Naive thymus-derived CD4-positive, alpha-beta T cell (primary cell): ENCODE measurements around the gene DDX31. TPM values are rescaled to one million over a fixed set of nuclear protein-coding genes. Genes with fewer than 3 reads are reported as not detected.

Experiments
- ATAC-seq: fragments of 150-1000 bp; cut with Tn5 transposase; 2 replicates; pipeline ENCODE4 v1.10.0; 2021; ENCODE audit warnings: mild to moderate bottlenecking, moderate library complexity
- CTCF ChIA-PET: fragments of 350-600 bp; sonication (Branson Sonifier 250); formaldehyde crosslinking; loops from one replicate; lab custom pipeline; 2021; ENCODE audit warnings: antibody characterized with exemption; lab: Charles Lee
- POLR2A ChIA-PET: fragments of 350-600 bp; sonication (Branson Sonifier 250); formaldehyde crosslinking; loops from one replicate; lab custom pipeline; 2021; ENCODE audit warnings: antibody characterized with exemption, inconsistent platforms; lab: Charles Lee
- DNase-seq, 9 donors: peaks; one replicate each; pipeline versions ENCODE4 v3.0.0 to v3.0.0-alpha.2; 2020 to 2022; ENCODE audit warnings: mixed read lengths in 1 of 9
- H3K27ac ChIP-seq: one replicate; pipeline ENCODE4 v1.7.0; 2013; ENCODE audit warnings: mild to moderate bottlenecking, low read depth, low read length, moderate library complexity
- H3K27me3 ChIP-seq, 2 donors: one replicate each; pipeline ENCODE4 v1.7.0; 2013; ENCODE audit warnings: low read length in 2 of 2, mild to moderate bottlenecking in 2 of 2, moderate library complexity in 2 of 2; ENCODE audit not compliant: control insufficient read depth in 2 of 2, insufficient read depth in 2 of 2
- H3K36me3 ChIP-seq, 3 experiments: 1 replicate in 2 of 3; 2 replicates in 1 of 3; pipeline ENCODE4 v1.7.0; 2013; ENCODE audit warnings: low read length in 3 of 3, mild to moderate bottlenecking in 3 of 3, moderate library complexity in 1 of 3; ENCODE audit not compliant: insufficient read depth in 3 of 3, control insufficient read depth in 2 of 3
- H3K4me1 ChIP-seq, 2 donors: one replicate each; pipeline ENCODE4 v1.7.0; 2013; ENCODE audit warnings: low read length in 2 of 2, mild to moderate bottlenecking in 2 of 2, moderate library complexity in 1 of 2; ENCODE audit not compliant: control insufficient read depth in 2 of 2, insufficient read depth in 2 of 2
- H3K4me3 ChIP-seq: 2 replicates; pipeline ENCODE4 v1.7.0; 2013; ENCODE audit warnings: mild to moderate bottlenecking, low read length
- H3K9me3 ChIP-seq, 3 experiments: 1 replicate in 2 of 3; 2 replicates in 1 of 3; pipeline ENCODE4 v1.7.0; 2013; ENCODE audit warnings: low read length in 3 of 3; ENCODE audit not compliant: control insufficient read depth in 2 of 3
- H3K27ac Mint-ChIP-seq, 9 donors: one replicate each; pipeline ENCODE4 v1.8.0; 2020 to 2022; ENCODE audit warnings: mixed read lengths in 9 of 9, mild to moderate bottlenecking in 8 of 9, moderate library complexity in 5 of 9, inconsistent platforms in 2 of 9
- H3K27me3 Mint-ChIP-seq, 5 donors: one replicate each; pipeline ENCODE4 v1.8.0; 2021 to 2022; ENCODE audit warnings: mixed read lengths in 5 of 5, mild to moderate bottlenecking in 1 of 5
- H3K36me3 Mint-ChIP-seq, 5 donors: one replicate each; pipeline ENCODE4 v1.8.0; 2020 to 2022; ENCODE audit warnings: mixed read lengths in 5 of 5, mild to moderate bottlenecking in 3 of 5, inconsistent platforms in 1 of 5
- H3K4me1 Mint-ChIP-seq, 7 donors: one replicate each; pipeline ENCODE4 v1.8.0; 2020 to 2022; ENCODE audit warnings: mixed read lengths in 7 of 7, mild to moderate bottlenecking in 3 of 7, inconsistent platforms in 1 of 7
- H3K4me3 Mint-ChIP-seq, 10 donors: one replicate each; pipeline ENCODE4 v1.8.0; 2020 to 2022; ENCODE audit warnings: mild to moderate bottlenecking in 10 of 10, mixed read lengths in 10 of 10, moderate library complexity in 6 of 10, inconsistent platforms in 2 of 10
- H3K9me3 Mint-ChIP-seq, 11 donors: one replicate each; pipeline ENCODE4 v1.8.0; 2020 to 2022; ENCODE audit warnings: mixed read lengths in 11 of 11, mild to moderate bottlenecking in 4 of 11, inconsistent platforms in 1 of 11, moderate library complexity in 1 of 11
- intact Hi-C, 2 donors: fragments of 100-400 bp; cut with micrococcal nuclease; formaldehyde crosslinking; loops; one replicate each; pipeline ENCODE4 v1.15.1; 2023
- polyA plus RNA-seq, 2 donors: library from polyadenylated mRNA; unstranded; fragments of 300-500 nt; fragmentation: Illumina TruSeq; gene quantifications; one replicate each; pipeline ENCODE4 v1.2.3, GENCODE V29; 2021
- total RNA-seq, 6 experiments: library from RNA in 5 of 6; stranded (reverse) in 5 of 6; gene quantifications; 1 replicate in 5 of 6; 2 replicates in 1 of 6; pipeline ENCODE4 v1.2.3 and lab custom pipeline; 2021 to 2026

Gene DDX31
- total and polyA plus RNA-seq, 7 experiments from 2014 or later = 8.2 to 28.0 (median 18.2) TPM

GRCh38 chr9:132587592-132587955 lies 82.2 kb downstream of the DDX31 start:
- Mint-ChIP-seq H3K4me1 (peaks cover 0 to 18% (median 12%) of the 10 kb centered on the region in 7 donors), H3K27me3 (peaks cover 50 to 88% (median 71%) of the 10 kb centered on the region in 5 donors), H3K27ac (no peak overlapping the region), H3K4me3 (no peak overlapping the region), H3K9me3 (peaks cover 0 to 4% (median 0%) of the 10 kb centered on the region in 11 donors), H3K36me3 (peaks cover 0 to 5% (median 0%) of the 10 kb centered on the region in 5 donors)
- H3K27me3 ChIP-seq = peaks cover 27 to 31% of the 10 kb centered on the region in 2 donors
- DNase-seq = no peak
- POLR2A ChIA-PET = no interaction called here
- no peak overlapping the region for H3K4me3 ChIP-seq
- ATAC-seq = no peak
- CTCF ChIA-PET = no interaction called here
- intact Hi-C loops = no loop called here
- H3K9me3 ChIP-seq = no peaks in the 10 kb centered on the region
- no peak overlapping the region for H3K27ac ChIP-seq
- no peaks in the 10 kb centered on the region for H3K4me1 ChIP-seq
- H3K36me3 ChIP-seq = no peaks in the 10 kb centered on the region

GRCh38 chr9:132586830-132587591 lies 82.8 kb downstream of the DDX31 start:
- no peaks in the 10 kb centered on the region for H3K36me3 ChIP-seq
- peaks cover 27 to 31% of the 10 kb centered on the region in 2 donors for H3K27me3 ChIP-seq
- ChIA-PET CTCF (no interaction called here), POLR2A (no interaction called here)
- no peak overlapping the region for H3K4me3 ChIP-seq
- intact Hi-C loops = no loop called here
- ATAC-seq (no peak), DNase-seq (no peak)
- H3K36me3 Mint-ChIP-seq = peaks cover 0 to 5% (median 0%) of the 10 kb centered on the region in 5 donors
- H3K27me3 Mint-ChIP-seq = peaks cover 46 to 87% (median 67%) of the 10 kb centered on the region in 5 donors
- no peak overlapping the region for H3K27ac ChIP-seq
- H3K9me3 ChIP-seq = no peaks in the 10 kb centered on the region
- H3K4me1 Mint-ChIP-seq = peaks cover 0 to 15% (median 13%) of the 10 kb centered on the region in 7 donors
- peaks cover 0 to 4% (median 0%) of the 10 kb centered on the region in 11 donors for H3K9me3 Mint-ChIP-seq
- no peak overlapping the region for H3K27ac Mint-ChIP-seq
- no peak overlapping the region for H3K4me3 Mint-ChIP-seq
- no peaks in the 10 kb centered on the region for H3K4me1 ChIP-seq

- H3K36me3 Mint-ChIP-seq = peaks cover 0 to 5% (median 0%) of the 10 kb centered on the region in 5 donors
- peaks cover 7 to 8% of the 10 kb centered on the region in 2 donors for H3K4me1 ChIP-seq
- peak overlapping the region in 2 of 9 donors; percentile 20 to 34 for H3K27ac Mint-ChIP-seq
- no peak overlapping the region for H3K4me3 ChIP-seq
- DNase-seq (no peak), ATAC-seq (no peak)
- ChIA-PET POLR2A (no interaction called here), CTCF (no interaction called here)
- H3K27ac ChIP-seq = no peak overlapping the region
- H3K9me3 ChIP-seq = no peaks in the 10 kb centered on the region
- no peak overlapping the region for H3K4me3 Mint-ChIP-seq
- H3K9me3 Mint-ChIP-seq = peaks cover 0 to 4% (median 0%) of the 10 kb centered on the region in 11 donors
- intact Hi-C loops = no loop called here
- peaks cover 46 to 87% (median 61%) of the 10 kb centered on the region in 5 donors for H3K27me3 Mint-ChIP-seq
- no peaks in the 10 kb centered on the region for H3K36me3 ChIP-seq
- peaks cover 0 to 19% (median 13%) of the 10 kb centered on the region in 7 donors for H3K4me1 Mint-ChIP-seq
- peaks cover 27 to 37% of the 10 kb centered on the region in 2 donors for H3K27me3 ChIP-seq
Measured at GRCh38 chr9:132585954-132586829, 83.6 kb downstream of the DDX31 start.

GRCh38 chr9:132584601-132585560 lies 84.9 kb downstream of the DDX31 start:
- peaks cover 0 to 4% (median 0%) of the 10 kb centered on the region in 11 donors for H3K9me3 Mint-ChIP-seq
- no peak for DNase-seq
- peaks cover 0 to 5% (median 0%) of the 10 kb centered on the region in 5 donors for H3K36me3 Mint-ChIP-seq
- Histone ChIP-seq H3K4me1 (peaks cover 7 to 9% of the 10 kb centered on the region in 2 donors), H3K27ac (no peak overlapping the region), H3K4me3 (no peak overlapping the region), H3K27me3 (peaks cover 27 to 44% of the 10 kb centered on the region in 2 donors), H3K36me3 (no peaks in the 10 kb centered on the region), H3K9me3 (no peaks in the 10 kb centered on the region)
- peaks cover 0 to 18% (median 13%) of the 10 kb centered on the region in 7 donors for H3K4me1 Mint-ChIP-seq
- intact Hi-C loops = no loop called here
- ATAC-seq = no peak
- peaks cover 49 to 89% (median 59%) of the 10 kb centered on the region in 5 donors for H3K27me3 Mint-ChIP-seq
- H3K27ac Mint-ChIP-seq = peak overlapping the region in 1 of 9 donors; percentile 18
- ChIA-PET CTCF (no interaction called here), POLR2A (no interaction called here)
- no peak overlapping the region for H3K4me3 Mint-ChIP-seq

- peak overlapping the region in 1 of 9 donors; percentile 39 for H3K27ac Mint-ChIP-seq
- intact Hi-C loops = loop anchor here in 1 of 2 donors (2.0 kb wide), 1 partner anchor 171 kb away; no protein-coding TSS in a partner anchor
- DNase-seq (no peak), ATAC-seq (no peak)
- peaks cover 0 to 4% (median 0%) of the 10 kb centered on the region in 11 donors for H3K9me3 Mint-ChIP-seq
- no peak overlapping the region for H3K4me3 ChIP-seq
- H3K36me3 Mint-ChIP-seq = peaks cover 0 to 5% (median 0%) of the 10 kb centered on the region in 5 donors
- peaks cover 7 to 9% of the 10 kb centered on the region in 2 donors for H3K4me1 ChIP-seq
- H3K27me3 Mint-ChIP-seq = peaks cover 56 to 91% (median 61%) of the 10 kb centered on the region in 5 donors
- no peak overlapping the region for H3K4me3 Mint-ChIP-seq
- ChIA-PET CTCF (no interaction called here), POLR2A (no interaction called here)
- no peaks in the 10 kb centered on the region for H3K36me3 ChIP-seq
- H3K4me1 Mint-ChIP-seq = peaks cover 0 to 18% (median 11%) of the 10 kb centered on the region in 7 donors
- no peaks in the 10 kb centered on the region for H3K9me3 ChIP-seq
- peaks cover 27 to 54% of the 10 kb centered on the region in 2 donors for H3K27me3 ChIP-seq
- H3K27ac ChIP-seq = no peak overlapping the region
Measured at GRCh38 chr9:132583584-132584304, 86.0 kb downstream of the DDX31 start.
